HL-60 (cell line): ENCODE results near the gene KCNJ1.

Source experiments
- DNase-seq, 2 experiments: peaks; one replicate each; pipeline ENCODE4 v3.0.0-alpha.2; 2010 to 2020; ENCODE audit warnings: low read depth in 1 of 2, low spot score in 1 of 2
- H3K27ac ChIP-seq: fragments of 250-450 bp; sonication (Bioruptor Pico); replicated peaks from 2 replicates; pipeline ENCODE4 v1.5.1; 2020; ENCODE audit warnings: mild to moderate bottlenecking, moderate library complexity
- H3K27me3 ChIP-seq: fragments of 250-450 bp; sonication (Bioruptor Pico); 2 replicates; pipeline ENCODE4 v1.5.1; 2021; ENCODE audit warnings: mild to moderate bottlenecking, moderate library complexity; ENCODE audit not compliant: insufficient read depth, poor library complexity, severe bottlenecking
- H3K4me3 ChIP-seq: replicated peaks from 2 replicates; pipeline ENCODE4 v1.5.1; 2011; ENCODE audit warnings: mild to moderate bottlenecking, control low read depth, low read length; ENCODE audit not compliant: insufficient read depth
- CTCF ChIP-seq: IDR thresholded peaks from one replicate; pipeline ENCODE4 v1.5.1; 2011; ENCODE audit warnings: low read length, control low read depth, inconsistent platforms; ENCODE audit not compliant: insufficient read depth
- GABPA ChIP-seq: IDR thresholded peaks from 2 replicates; pipeline ENCODE4 v1.6.1; 2012; ENCODE audit warnings: low read depth
- POLR2AphosphoS5 ChIP-seq: IDR thresholded peaks from 2 replicates; pipeline ENCODE4 v1.6.1; 2012; ENCODE audit warnings: low read depth
- REST ChIP-seq: IDR thresholded peaks from 2 replicates; pipeline ENCODE4 v1.6.1; 2012; ENCODE audit warnings: low read depth; ENCODE audit not compliant: insufficient replicate concordance
- SPI1 ChIP-seq: IDR thresholded peaks from 2 replicates; pipeline ENCODE4 v1.6.1; 2012; ENCODE audit warnings: low read depth, mild to moderate bottlenecking, borderline replicate concordance

The KCNJ1 gene

GRCh38 chr11:128862406-128862805, 4.7 kb downstream of the KCNJ1 start:
- peaks cover 2% of the 10 kb centered on the region for H3K27me3 ChIP-seq
- no peak for TF ChIP-seq REST
- TF ChIP-seq CTCF: no peak
- TF ChIP-seq POLR2AphosphoS5: no peak
- no peak for TF ChIP-seq GABPA
- no peak for TF ChIP-seq SPI1
- H3K4me3 ChIP-seq: no peak overlapping the region
- no peak for DNase-seq
- H3K27ac ChIP-seq: no peak overlapping the region

- no peak for TF ChIP-seq GABPA
- no peak for TF ChIP-seq SPI1
- no peak for TF ChIP-seq CTCF
- no peak for TF ChIP-seq POLR2AphosphoS5
- no peak for TF ChIP-seq REST
- Histone ChIP-seq H3K4me3 (no peak overlapping the region), H3K27ac (no peak overlapping the region)
Measured at GRCh38 chr11:128860571-128861361, 6.3 kb downstream of the KCNJ1 start.

GRCh38 chr11:128859563-128860441, 7.3 kb downstream of the KCNJ1 start:
- TF ChIP-seq POLR2AphosphoS5 (no peak), GABPA (no peak), CTCF (peak; percentile 86)
- H3K27me3 ChIP-seq: peaks cover 2% of the 10 kb centered on the region
- no peak overlapping the region for H3K27ac ChIP-seq
- H3K4me3 ChIP-seq: no peak overlapping the region
- DNase-seq: peak; percentile 25 to 58

More at GRCh38 chr11:128860571-128861361, 6.3 kb downstream of the KCNJ1 start:
- no peak for DNase-seq
- H3K27me3 ChIP-seq: peaks cover 2% of the 10 kb centered on the region
